Activated CD8-positive, alpha-beta memory T cell treated with anti-CD3 and anti-CD28 coated beads for 24 hours (primary cell): ENCODE results near the gene PADI4.
A peak's percentile ranks its signal among the peaks of the same experiment; 100 is the strongest.

ENCODE experiments used
- DNase-seq: peaks from one replicate; pipeline ENCODE4 v3.0.0-alpha.2; 2020

The PADI4 gene

GRCh38 chr1:17352419-17352909, 44.5 kb downstream of the PADI4 start:
- DNase-seq: no peak

GRCh38 chr1:17355898-17356297, 47.9 kb downstream of the PADI4 start:
- DNase-seq: peak; percentile 81

- peak; percentile 70 for DNase-seq
These were observed 48.5 kb downstream of the PADI4 start for GRCh38 chr1:17356387-17357026.

GRCh38 chr1:17358557-17358956, 50.6 kb downstream of the PADI4 start:
- DNase-seq: no peak

GRCh38 chr1:17359031-17359430, 51.0 kb downstream of the PADI4 start:
- DNase-seq: no peak

- DNase-seq: no peak
These were observed 51.8 kb downstream of the PADI4 start for GRCh38 chr1:17359808-17360207.

GRCh38 chr1:17360272-17360956, 52.4 kb downstream of the PADI4 start:
- no peak for DNase-seq

GRCh38 chr1:17361687-17362086, 53.7 kb downstream of the PADI4 start:
- DNase-seq: no peak

GRCh38 chr1:17363351-17363750, 55.4 kb downstream of the PADI4 start:
- no peak for DNase-seq

- no peak for DNase-seq
These were observed 55.8 kb downstream of the PADI4 start for GRCh38 chr1:17363771-17364170.

- no peak for DNase-seq
These were observed 57.3 kb downstream of the PADI4 start for GRCh38 chr1:17365293-17365692.

- no peak for DNase-seq
These were observed 61.5 kb downstream of the PADI4 start for GRCh38 chr1:17369466-17369865.

GRCh38 chr1:17370618-17371017, 62.6 kb downstream of the PADI4 start:
- DNase-seq: no peak

GRCh38 chr1:17371896-17372295, 63.9 kb downstream of the PADI4 start, which contains the start of gene PADI6:
Gene PADI6 (plus strand): TSS chr1:17372196. CDS start chr1:17372246, 50 bp downstream.
- no peak for DNase-seq

- no peak for DNase-seq
These were observed 65.0 kb downstream of the PADI4 start for GRCh38 chr1:17372955-17373354.

- no peak for DNase-seq
These were observed 67.7 kb downstream of the PADI4 start for GRCh38 chr1:17375651-17376050.

GRCh38 chr1:17377325-17377953, 69.4 kb downstream of the PADI4 start:
- no peak for DNase-seq

- no peak for DNase-seq
These were observed 73.2 kb downstream of the PADI4 start for GRCh38 chr1:17381161-17381560.

GRCh38 chr1:17392199-17392740, 84.3 kb downstream of the PADI4 start:
- no peak for DNase-seq

- DNase-seq: no peak
These were observed 85.2 kb downstream of the PADI4 start for GRCh38 chr1:17393230-17393629.

GRCh38 chr1:17397910-17398695, 90.1 kb downstream of the PADI4 start:
- no peak for DNase-seq

- no peak for DNase-seq
These were observed 92.8 kb downstream of the PADI4 start for GRCh38 chr1:17400725-17401341.
